ENCODE results near the gene MTFMT.

DNA sequence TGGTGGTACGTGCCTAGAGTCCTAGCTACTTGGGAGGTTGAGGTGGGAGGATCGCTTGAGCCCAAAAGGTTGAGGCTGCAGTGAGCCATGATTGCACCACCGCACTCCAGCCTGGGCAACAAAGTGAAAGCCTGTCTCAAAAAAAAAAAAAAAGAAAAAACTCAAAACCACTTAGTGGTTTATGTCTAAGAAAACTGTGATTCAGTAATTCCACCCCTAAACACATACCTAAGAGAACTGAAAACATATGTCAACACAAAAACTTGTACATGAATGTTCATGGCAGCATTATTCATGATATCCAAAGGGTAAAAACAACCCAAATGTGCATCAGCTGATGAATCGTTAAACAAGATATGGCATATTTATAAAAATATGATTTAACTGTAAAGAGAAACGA lies 54.0 kb downstream of the MTFMT start:
- TF ChIP-seq, protein P1, sequence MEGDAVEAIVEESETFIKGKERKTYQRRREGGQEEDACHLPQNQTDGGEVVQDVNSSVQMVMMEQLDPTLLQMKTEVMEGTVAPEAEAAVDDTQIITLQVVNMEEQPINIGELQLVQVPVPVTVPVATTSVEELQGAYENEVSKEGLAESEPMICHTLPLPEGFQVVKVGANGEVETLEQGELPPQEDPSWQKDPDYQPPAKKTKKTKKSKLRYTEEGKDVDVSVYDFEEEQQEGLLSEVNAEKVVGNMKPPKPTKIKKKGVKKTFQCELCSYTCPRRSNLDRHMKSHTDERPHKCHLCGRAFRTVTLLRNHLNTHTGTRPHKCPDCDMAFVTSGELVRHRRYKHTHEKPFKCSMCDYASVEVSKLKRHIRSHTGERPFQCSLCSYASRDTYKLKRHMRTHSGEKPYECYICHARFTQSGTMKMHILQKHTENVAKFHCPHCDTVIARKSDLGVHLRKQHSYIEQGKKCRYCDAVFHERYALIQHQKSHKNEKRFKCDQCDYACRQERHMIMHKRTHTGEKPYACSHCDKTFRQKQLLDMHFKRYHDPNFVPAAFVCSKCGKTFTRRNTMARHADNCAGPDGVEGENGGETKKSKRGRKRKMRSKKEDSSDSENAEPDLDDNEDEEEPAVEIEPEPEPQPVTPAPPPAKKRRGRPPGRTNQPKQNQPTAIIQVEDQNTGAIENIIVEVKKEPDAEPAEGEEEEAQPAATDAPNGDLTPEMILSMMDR (IDR thresholded peaks at IDR 0.05 in 2 of 3, conservative IDR thresholded peaks at IDR 0.05 in 1 of 3; ENCODE audit: borderline replicate concordance in 1 of 3, insufficient read depth in 1 of 3, low read depth in 2 of 3, low read length in 2 of 3), result no peak
- TF ChIP-seq, protein P2, sequence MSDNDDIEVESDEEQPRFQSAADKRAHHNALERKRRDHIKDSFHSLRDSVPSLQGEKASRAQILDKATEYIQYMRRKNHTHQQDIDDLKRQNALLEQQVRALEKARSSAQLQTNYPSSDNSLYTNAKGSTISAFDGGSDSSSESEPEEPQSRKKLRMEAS (IDR thresholded peaks at IDR 0.05), result no peak
- TF ChIP-seq CEBPB (IDR thresholded peaks at IDR 0.05; ENCODE audit: low read depth) (no peak), POLR2A (IDR thresholded peaks at IDR 0.05; ENCODE audit: borderline replicate concordance, extremely low read depth, insufficient read depth, insufficient read length) (no peak), SP1 (IDR thresholded peaks at IDR 0.05; ENCODE audit: low read depth) (no peak), EGR1 (IDR thresholded peaks at IDR 0.05; ENCODE audit: low read depth) (no peak), EZH2phosphoT487 (IDR thresholded peaks at IDR 0.05; ENCODE audit: borderline replicate concordance) (no peak)

Measured in HCT116 (cell line).